KOPT-K1 (cell line): ENCODE measurements around the gene BTBD17.

ENCODE experiments used
- H3K27ac ChIP-seq: fragments of 200-600 bp; sonication (generic); 2 replicates; pipeline ENCODE4 v1.5.1; 2016; ENCODE audit warnings: antibody characterized with exemption, mild to moderate bottlenecking, low read depth, low read length; ENCODE audit not compliant: poor library complexity, severe bottlenecking
- H3K36me3 ChIP-seq: fragments of 200-600 bp; sonication (generic); 2 replicates; pipeline ENCODE4 v1.5.1; 2017; ENCODE audit warnings: antibody characterized with exemption, mild to moderate bottlenecking, low read length, moderate library complexity; ENCODE audit not compliant: insufficient read depth
- H3K9me3 ChIP-seq: fragments of 200-600 bp; sonication (generic); 2 replicates; pipeline ENCODE4 v1.5.1; 2017; ENCODE audit warnings: antibody characterized with exemption, low read length, mild to moderate bottlenecking; ENCODE audit not compliant: insufficient read depth, poor library complexity, severe bottlenecking

BTBD17 gene

DNA sequence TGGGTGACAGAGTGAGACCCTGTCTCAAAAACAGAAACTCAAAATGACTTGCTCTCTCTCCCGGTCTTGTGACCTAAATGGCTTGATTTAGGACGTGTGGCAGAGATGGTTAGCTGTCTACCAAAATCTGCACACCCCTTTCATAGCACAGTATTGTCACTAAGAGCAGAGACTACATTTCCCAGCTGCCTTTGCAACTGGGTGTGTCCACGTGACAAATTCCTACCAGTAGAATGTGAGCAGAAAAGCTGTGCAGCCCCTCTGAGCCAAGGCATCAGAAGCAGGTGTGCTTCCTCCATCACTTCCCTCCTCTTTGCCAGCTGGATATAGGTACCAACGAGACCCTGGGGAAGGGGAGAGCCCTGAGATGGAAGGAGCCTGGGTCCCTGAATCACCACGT, 31.2 kb upstream of the BTBD17 start:
- Histone ChIP-seq H3K27ac (no peak overlapping the region), H3K9me3 (no peaks in the 10 kb centered on the region), H3K36me3 (no peaks in the 10 kb centered on the region)

GRCh38 chr17:74391771-74392170, 30.1 kb upstream of the BTBD17 start:
- no peaks in the 10 kb centered on the region for H3K36me3 ChIP-seq
- H3K27ac ChIP-seq, result no peak overlapping the region
- no peaks in the 10 kb centered on the region for H3K9me3 ChIP-seq

DNA sequence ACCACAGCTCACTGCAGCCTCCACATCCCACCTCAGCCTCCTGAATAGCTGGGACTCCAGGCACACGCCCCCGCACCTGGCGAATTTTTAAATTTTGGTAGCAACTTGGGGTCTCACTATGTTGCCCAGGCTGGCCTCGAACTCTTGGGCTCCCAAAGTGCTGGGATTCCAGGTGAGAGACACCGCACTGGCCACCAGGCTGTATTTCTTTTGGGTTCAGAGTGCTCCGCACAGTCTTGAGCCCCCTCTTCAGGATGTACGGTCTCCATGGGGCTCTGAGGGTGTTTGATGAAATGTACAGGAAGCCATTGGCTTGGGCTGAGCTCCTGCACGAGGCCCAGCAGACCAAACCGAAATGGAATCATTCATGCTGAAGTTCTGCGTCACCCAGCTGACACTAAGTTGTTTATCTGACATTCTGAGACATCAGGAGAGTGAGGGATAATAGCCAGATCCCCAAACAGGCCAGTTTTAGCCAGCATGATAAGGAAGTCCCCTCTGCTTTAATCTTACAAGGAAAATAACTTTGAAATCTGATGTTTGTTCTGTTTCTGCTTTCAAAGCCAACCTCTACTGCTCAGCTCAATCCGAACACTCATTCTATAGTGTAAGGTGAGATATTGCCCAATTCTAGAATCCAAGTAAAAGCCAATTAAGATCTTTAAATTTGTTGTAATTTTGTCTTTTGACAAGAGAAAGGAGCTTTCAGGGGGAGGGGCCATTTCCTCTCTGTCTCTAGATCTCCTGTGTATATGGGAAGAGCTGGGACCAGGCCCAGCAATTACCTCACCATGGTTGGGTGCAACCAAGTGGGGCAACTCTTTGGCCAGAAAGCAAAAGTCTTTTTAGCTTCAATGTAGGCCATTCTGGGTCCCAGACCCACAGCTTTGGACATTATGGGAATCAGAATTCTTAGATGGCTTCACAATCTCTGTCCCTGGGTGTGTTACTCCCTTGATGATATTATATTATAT, 29.3 kb upstream of the BTBD17 start:
- H3K27ac ChIP-seq, result no peak overlapping the region
- no peaks in the 10 kb centered on the region for H3K9me3 ChIP-seq
- no peaks in the 10 kb centered on the region for H3K36me3 ChIP-seq

DNA sequence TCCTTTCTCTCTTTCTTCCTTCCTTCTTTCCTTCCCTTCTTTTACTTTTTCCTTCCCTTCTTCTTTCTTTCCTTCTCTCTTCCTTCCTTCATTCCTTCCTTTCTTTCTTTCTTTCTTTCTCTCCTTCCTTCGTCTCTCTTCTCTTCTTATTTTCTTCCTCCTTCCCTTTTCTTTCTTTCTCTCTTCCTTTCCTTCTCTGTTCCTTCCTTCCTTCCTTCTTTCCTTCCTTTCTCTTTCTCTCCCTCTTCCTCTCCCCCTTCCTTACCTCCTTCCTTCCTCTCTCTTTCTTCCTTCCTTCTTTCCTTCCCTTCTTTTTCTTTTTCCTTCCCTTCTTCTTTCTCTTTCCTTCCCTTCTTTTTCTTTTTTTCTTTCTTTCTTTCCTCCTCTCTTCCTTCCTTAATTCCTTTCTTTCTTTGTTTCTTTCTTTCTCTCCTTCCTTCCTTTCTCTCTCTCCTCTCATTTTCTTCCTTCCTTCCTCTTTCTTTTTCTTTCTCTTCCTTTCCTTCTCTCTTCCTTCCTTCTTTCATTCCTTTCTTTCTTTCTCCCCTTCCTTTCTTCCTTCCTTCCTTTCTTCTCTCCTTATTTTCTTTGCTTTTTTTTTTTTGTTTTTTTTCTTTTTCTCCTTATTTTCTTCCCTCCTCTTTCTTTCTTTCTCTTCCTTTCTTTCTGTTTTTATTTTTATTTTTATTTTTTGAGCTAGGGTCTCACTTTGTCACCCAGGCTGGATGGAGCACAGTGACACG, 28.4 kb upstream of the BTBD17 start:
- peak overlapping the region; percentile 67 for H3K27ac ChIP-seq
- no peaks in the 10 kb centered on the region for H3K36me3 ChIP-seq
- H3K9me3 ChIP-seq, result no peaks in the 10 kb centered on the region

DNA sequence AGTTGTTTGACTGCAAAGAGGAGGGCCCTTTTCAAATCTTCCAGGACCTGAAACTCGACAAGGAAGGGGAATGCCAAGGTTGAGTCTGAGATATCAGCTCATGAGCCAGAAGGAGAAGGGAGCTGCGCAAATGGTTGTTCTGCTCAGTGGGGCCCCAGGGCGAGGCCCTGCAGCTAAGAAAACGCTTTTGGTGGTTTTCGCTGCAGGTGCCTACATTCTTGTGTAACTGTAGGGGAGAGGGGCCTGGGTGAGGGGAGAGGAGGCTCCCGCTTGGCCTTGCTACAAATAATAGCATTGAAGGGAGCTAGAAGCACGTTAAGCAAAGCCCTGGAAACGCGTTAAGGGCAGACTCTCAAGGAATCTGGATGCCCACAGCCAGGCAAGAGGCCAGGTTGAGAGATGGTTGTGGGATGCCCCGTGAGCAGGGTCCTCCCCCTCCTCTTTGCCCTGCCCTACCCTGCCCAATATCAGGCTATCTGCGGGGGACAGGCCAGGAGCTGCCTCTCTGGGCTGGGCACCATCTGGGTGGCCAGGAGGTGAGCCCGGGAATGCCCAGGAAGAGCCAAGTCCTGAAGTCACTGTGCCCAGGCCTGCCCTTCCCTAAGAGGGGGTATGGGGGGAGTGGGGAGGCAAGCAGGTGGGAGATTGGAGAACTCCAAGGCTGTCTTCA, 27.6 kb upstream of the BTBD17 start:
- Histone ChIP-seq H3K27ac (peak overlapping the region; percentile 67), H3K9me3 (no peaks in the 10 kb centered on the region), H3K36me3 (no peaks in the 10 kb centered on the region)

DNA sequence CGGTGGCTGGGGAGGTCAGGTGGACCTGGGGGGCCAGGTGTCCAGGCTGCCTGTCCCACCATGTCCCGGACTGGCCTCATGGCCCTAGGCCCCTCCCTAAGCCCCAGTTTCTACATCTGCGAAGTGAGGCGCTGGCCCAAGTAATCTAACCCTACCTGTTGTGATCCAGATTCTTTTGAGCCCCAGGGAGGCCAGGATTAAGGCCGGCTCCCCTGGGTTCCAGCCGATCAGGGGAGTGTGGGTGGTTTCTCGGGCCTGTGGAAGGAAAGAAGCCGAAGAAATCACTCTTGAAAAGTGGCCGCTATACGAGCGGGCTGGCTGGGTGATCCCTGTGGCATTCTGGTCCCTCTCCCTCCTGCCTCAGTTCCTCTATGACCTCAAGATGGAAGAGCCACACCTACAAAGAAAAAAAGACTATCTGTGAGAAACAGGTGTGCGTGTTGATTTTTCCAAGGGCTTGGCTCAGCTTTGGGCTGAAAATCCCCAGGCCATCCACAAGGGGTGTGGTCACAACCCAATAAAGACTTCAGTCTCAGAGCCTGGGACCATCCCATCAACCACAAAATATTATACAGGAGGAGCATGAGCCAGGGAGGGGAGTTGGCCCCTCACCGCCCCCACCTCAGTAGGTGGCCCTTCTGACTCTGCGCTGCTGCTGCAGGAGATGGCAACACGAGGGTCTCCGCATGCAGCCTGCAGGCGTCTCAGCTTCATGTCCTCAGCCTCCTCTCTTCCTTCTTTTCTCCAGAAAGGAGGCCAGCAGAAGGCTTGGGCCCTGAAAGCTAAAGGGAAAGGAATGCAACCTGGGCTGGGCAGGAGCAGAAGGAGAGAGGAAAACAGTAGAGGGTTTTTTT, 25.9 kb upstream of the BTBD17 start:
- H3K27ac ChIP-seq, result no peak overlapping the region
- no peaks in the 10 kb centered on the region for H3K9me3 ChIP-seq
- H3K36me3 ChIP-seq, result no peaks in the 10 kb centered on the region

- no peaks in the 10 kb centered on the region for H3K36me3 ChIP-seq
- H3K9me3 ChIP-seq, result no peaks in the 10 kb centered on the region
- H3K27ac ChIP-seq, result no peak overlapping the region
Measured at GRCh38 chr17:74386386-74386785, 24.7 kb upstream of the BTBD17 start.

- H3K36me3 ChIP-seq, result no peaks in the 10 kb centered on the region
- H3K9me3 ChIP-seq, result no peaks in the 10 kb centered on the region
- H3K27ac ChIP-seq, result no peak overlapping the region
Measured at GRCh38 chr17:74385201-74385600, 23.5 kb upstream of the BTBD17 start.

GRCh38 chr17:74383141-74383540, 21.5 kb upstream of the BTBD17 start:
- Histone ChIP-seq H3K9me3 (no peaks in the 10 kb centered on the region), H3K36me3 (no peaks in the 10 kb centered on the region), H3K27ac (no peak overlapping the region)

DNA sequence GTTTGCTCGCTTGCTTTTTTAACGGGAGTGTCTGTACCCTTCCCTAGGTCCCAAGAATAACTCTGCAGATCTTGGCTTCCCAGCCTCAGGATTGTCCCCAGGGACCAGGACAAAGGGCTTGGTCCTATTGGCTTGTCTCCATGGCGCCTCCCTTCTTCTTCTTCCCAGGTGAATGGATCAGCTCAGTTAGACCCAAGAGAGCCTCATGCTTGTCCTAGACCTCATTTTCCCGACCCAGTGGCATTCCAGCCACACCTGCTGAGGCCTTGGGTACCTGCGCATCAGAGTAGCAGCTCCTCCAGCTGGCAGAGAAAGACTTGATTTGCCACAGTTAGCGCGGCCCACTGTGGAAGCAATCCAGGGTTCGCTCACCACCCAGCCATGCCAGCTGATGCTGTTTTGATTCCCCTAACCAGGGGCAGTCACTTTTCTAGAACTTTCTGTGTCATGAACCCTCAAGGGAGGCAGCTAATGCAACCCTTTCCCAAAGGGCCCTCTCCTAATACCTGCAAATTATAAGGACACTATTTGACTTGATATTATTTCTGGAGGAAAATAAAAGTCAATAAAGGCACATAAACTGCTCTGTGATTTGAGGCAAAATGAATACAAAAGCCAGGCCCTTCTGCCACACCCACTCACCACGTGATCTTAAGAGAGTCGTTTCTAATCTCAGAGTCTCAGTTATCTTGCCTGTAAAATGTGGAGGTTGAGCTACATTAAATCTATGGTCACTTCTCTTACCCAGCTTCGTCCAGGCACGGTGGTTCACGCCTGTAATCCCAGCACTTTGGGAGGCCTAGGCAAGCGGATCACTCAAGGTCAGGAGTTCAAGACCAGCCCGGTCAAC, 19.5 kb upstream of the BTBD17 start:
- Histone ChIP-seq H3K36me3 (no peaks in the 10 kb centered on the region), H3K9me3 (no peaks in the 10 kb centered on the region), H3K27ac (no peak overlapping the region)

DNA sequence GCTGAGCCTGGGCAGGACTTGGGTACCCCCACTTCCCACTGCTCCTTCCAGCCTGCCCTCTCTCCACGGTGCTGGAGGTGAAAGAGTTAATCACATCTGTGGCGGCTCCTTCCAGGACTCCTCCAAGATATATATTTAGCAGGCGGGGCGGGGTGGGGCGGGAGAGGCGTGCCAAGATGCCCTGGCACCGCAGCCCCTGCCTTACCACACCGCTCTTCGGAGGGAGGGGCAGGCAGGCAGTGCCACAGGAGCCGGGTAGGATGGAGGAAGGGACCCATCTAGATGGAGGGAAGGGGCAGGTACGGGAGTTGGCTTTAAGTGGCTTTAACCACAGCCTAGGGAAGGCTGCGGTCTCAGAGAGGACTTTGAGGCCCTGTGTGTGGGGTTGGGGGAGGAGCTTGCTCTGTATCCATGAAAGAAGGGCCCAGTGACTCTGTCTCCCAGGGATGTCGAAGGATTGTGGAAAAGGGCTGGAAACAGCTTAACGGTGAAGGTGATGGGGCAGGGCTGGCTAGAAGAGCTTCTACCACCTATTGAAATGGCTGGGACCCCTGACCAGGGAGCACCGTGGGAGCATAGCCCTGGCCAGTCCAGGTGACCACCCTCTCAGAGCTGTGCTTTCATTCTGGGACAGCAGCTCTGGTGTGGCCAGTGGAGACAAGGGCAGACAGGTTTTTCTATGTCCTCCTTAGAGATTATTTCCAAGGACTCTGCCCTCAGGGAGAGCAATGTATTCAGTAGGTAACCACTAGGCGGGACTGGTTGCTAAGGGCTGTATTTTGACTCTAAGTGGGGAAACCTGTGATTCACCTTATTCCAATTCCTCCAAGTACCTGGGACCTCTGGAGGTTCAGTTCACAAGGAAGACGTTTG, 18.7 kb upstream of the BTBD17 start:
- Histone ChIP-seq H3K27ac (peak overlapping the region; percentile 23), H3K36me3 (no peaks in the 10 kb centered on the region), H3K9me3 (no peaks in the 10 kb centered on the region)

DNA sequence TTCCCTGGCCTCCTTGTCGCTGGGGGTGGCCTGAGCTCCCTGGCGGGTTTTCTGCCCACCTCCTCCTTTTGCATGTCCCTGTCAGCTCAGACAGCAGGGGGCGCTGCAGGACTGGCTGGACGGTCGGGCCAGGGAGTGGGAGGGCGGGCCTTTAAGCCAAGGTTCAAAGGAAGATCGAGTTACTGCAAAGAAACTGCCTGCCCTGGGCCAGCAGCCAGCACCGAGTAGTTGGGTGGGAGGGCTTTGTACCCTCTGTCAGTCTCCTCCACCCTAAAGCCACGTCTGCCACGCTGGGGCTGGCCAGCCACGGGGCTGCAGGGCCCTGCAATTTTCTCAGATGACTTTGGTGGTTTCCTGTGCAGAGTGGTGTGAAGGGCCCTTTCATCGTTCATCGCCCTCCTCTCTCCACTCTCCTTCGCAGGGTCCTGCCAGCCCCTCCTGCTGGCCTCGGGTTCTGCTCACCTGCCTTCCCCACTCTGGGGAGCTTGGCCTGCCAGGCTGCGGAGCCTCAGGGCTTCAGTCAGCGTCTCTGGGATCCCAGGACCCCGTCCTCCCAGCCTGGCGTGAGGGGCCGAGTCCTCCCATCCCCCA, 17.9 kb upstream of the BTBD17 start:
- H3K27ac ChIP-seq, result peak overlapping the region; percentile 23
- no peaks in the 10 kb centered on the region for H3K9me3 ChIP-seq
- H3K36me3 ChIP-seq, result no peaks in the 10 kb centered on the region

DNA sequence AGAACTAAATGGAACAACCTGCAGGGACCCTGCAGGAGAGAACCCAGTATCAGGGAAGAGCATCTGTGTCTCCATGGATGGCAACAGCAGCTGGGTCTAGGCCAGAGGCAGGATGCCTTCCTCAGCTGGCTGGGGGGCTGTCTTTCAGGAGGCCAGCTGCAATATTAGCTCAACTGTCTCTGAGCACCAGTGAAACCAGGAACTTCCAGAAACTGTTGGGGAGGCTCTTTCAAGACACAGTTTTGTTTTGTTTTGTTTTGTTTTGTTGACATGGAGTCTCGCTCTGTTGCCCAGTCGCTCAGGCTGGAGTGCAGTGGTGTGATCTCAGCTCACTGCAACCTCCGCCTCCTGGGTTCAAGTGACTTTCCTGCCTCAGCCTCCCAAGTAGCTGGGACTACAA, 13.2 kb upstream of the BTBD17 start:
- Histone ChIP-seq H3K27ac (no peak overlapping the region), H3K9me3 (no peaks in the 10 kb centered on the region), H3K36me3 (no peaks in the 10 kb centered on the region)
